HG03432 (cell line): ENCODE data around the gene DOCK7.
A peak's percentile ranks its signal among the peaks of the same experiment; 100 is the strongest.

Source experiments
- ATAC-seq: cut with Tn5 transposase; IDR thresholded peaks from one replicate; pipeline ENCODE4 v1.9.1; 2021; ENCODE audit warnings: mild to moderate bottlenecking, moderate library complexity; ENCODE audit not compliant: unreplicated experiment

The DOCK7 gene

GRCh38 chr1:62476525-62477219 lies 211.5 kb downstream of the DOCK7 start:
- no peak for ATAC-seq

GRCh38 chr1:62467092-62467491 lies 221.1 kb downstream of the DOCK7 start:
- ATAC-seq = no peak

GRCh38 chr1:62462370-62462769 lies 225.8 kb downstream of the DOCK7 start:
- no peak for ATAC-seq

GRCh38 chr1:62457955-62458354 lies 230.2 kb downstream of the DOCK7 start:
- ATAC-seq = no peak

- ATAC-seq = no peak
These were observed 235.2 kb downstream of the DOCK7 start for GRCh38 chr1:62452951-62453350.

- ATAC-seq = no peak
These were observed 237.9 kb downstream of the DOCK7 start for GRCh38 chr1:62450301-62450700.

GRCh38 chr1:62448221-62448933 lies 239.8 kb downstream of the DOCK7 start:
- no peak for ATAC-seq

- no peak for ATAC-seq
These were observed 243.5 kb downstream of the DOCK7 start for GRCh38 chr1:62444701-62445100.

- peak; percentile 21 for ATAC-seq
These were observed 248.4 kb downstream of the DOCK7 start for GRCh38 chr1:62439652-62440371.

GRCh38 chr1:62438163-62438562 lies 250.0 kb downstream of the DOCK7 start:
- ATAC-seq = no peak

- no peak for ATAC-seq
These were observed 250.8 kb downstream of the DOCK7 start for GRCh38 chr1:62437273-62437940.

GRCh38 chr1:62436466-62437272 lies 251.5 kb downstream of the DOCK7 start, which contains the start of gene USP1:
TSS of gene USP1 (plus strand) at chr1:62437049. CDS start at chr1:62439868, 2,819 bp downstream.
- peak; percentile 78 for ATAC-seq

- peak; percentile 76 for ATAC-seq
These were observed 252.1 kb downstream of the DOCK7 start for GRCh38 chr1:62436039-62436465.

GRCh38 chr1:62435231-62436038 lies 252.8 kb downstream of the DOCK7 start:
- ATAC-seq = no peak

- ATAC-seq = no peak
These were observed 253.6 kb downstream of the DOCK7 start for GRCh38 chr1:62434618-62435001.

GRCh38 chr1:62433861-62434617 lies 254.1 kb downstream of the DOCK7 start:
- ATAC-seq = no peak

- ATAC-seq = no peak
These were observed 258.6 kb downstream of the DOCK7 start for GRCh38 chr1:62429581-62429980.

- no peak for ATAC-seq
These were observed 259.8 kb downstream of the DOCK7 start for GRCh38 chr1:62428351-62428750.

GRCh38 chr1:62426794-62427193 lies 261.4 kb downstream of the DOCK7 start:
- no peak for ATAC-seq
